ENCODE data around the gene SPPL3. TPM values are rescaled to one million over a fixed set of nuclear protein-coding genes. Genes with fewer than 3 reads are reported as not detected.
A peak's percentile ranks its signal among the peaks of the same experiment; 100 is the strongest.

The SPPL3 gene
- total RNA-seq, 1 experiment from 2014 or later, result 7.5 TPM

DNA sequence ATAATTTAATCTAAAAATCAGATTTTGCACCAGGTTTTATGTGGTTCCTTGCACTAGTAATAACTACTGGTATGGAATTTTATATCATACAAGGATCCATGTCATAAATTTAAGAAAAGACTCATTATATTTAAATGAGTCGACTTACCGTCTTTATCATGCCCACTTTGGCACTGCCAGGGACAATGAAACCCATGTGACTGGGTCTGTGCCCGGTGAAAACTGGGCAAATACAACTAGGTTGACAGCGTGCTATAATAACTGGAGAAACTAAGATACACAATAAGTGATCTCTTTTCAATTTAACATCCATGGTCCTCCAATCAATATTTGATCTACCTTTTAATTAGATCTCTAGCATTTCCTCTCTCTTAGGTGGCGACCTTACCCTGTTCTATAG, 114.0 kb downstream of the SPPL3 start:
- in situ Hi-C loops (cut with HindIII; ENCODE audit: low pct_unique_long_range_greater_than_20kb, low sequenced_read_pairs), result no loop called here
- DNase-seq (ENCODE audit: low read depth, low spot score), result no peak

GRCh38 chr12:120787889-120788288, 116.3 kb downstream of the SPPL3 start:
- in situ Hi-C loops (cut with HindIII; ENCODE audit: low pct_unique_long_range_greater_than_20kb, low sequenced_read_pairs), result no loop called here
- no peak for DNase-seq (ENCODE audit: low read depth, low spot score)

- DNase-seq (ENCODE audit: low read depth, low spot score), result no peak
- in situ Hi-C loops (cut with HindIII; ENCODE audit: low pct_unique_long_range_greater_than_20kb, low sequenced_read_pairs), result no loop called here
Measured at GRCh38 chr12:120784804-120785203, 119.4 kb downstream of the SPPL3 start.

- in situ Hi-C loops (cut with HindIII; ENCODE audit: low pct_unique_long_range_greater_than_20kb, low sequenced_read_pairs), result no loop called here
- DNase-seq (ENCODE audit: low read depth, low spot score), result peak; percentile 21
Measured at GRCh38 chr12:120783197-120783596, 121.0 kb downstream of the SPPL3 start.

DNA sequence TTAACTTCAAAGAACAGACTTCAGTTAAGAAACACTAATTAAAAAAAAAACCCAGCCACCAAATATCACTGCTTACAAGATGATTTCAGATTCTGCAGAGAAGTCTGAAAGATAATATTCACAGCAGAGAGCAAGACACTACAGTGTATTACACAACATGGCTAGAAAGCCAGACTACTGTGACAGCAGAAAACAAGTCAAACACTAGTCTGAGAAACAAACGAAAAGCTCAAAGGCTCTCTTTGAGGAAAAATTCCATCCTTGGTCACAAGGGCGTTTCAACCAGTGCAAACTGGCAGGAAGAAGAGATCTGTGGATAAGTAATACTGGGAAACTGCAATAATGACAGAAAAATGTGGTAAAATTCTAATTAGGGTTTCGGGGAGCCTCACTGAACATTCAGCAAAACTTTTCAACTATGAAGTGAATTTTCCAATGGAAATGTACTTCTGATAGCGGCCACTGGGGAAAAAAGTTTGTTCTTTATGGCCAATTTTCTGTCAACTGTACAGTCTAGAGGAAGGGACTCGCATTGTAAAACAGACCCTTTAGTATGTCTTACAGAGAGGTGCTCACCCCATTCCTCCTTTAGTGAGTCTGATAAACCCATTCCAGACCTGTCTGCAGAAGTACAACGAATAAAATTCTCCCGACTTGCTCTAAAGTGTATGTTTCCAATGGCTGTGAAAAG, 128.2 kb downstream of the SPPL3 start:
- peak; percentile 83 for DNase-seq (ENCODE audit: low read depth, low spot score)
- in situ Hi-C loops (cut with HindIII; ENCODE audit: low pct_unique_long_range_greater_than_20kb, low sequenced_read_pairs), result no loop called here

DNA sequence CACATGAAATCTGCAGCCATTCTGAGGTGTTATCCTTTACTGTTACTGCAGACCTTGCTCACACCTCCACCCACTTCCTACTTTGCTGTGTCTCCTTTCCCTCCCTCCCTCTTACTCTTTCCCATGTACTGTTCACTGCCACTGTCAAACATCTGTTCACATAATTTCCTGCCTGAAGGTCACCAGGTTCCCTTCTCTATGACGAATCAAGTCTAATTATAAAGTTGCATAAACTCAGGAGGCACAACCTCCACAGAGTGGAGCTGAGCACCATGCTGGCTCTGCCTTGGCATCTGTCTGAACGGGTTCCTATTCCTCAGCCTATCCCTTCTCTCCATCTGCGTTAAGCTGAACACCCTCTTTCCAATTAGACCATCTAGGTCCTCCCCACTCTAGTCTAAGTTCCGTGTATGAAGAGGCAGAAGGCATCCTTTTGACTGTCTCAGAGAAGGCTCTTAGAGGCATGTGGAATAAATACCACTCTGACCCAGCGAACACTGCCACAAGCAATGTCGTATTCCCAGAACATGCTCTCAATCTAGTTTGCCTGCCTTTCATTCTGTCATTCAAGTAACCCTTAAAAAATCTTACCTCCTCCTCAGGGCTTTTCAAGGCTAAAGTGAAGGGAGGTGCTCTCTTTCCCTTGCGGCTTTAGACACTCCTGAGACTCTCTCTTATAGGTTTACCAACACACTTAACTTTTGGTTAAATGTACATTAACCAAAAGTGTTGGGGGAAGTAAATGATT, 129.8 kb downstream of the SPPL3 start:
- in situ Hi-C loops (cut with HindIII; ENCODE audit: low pct_unique_long_range_greater_than_20kb, low sequenced_read_pairs), result no loop called here
- DNase-seq (ENCODE audit: low read depth, low spot score), result no peak

- in situ Hi-C loops (cut with HindIII; ENCODE audit: low pct_unique_long_range_greater_than_20kb, low sequenced_read_pairs), result no loop called here
- DNase-seq (ENCODE audit: low read depth, low spot score), result no peak
Measured at GRCh38 chr12:120771097-120771496, 133.1 kb downstream of the SPPL3 start.

- in situ Hi-C loops (cut with HindIII; ENCODE audit: low pct_unique_long_range_greater_than_20kb, low sequenced_read_pairs), result no loop called here
- no peak for DNase-seq (ENCODE audit: low read depth, low spot score)
Measured at GRCh38 chr12:120767071-120768024, 136.8 kb downstream of the SPPL3 start.

- DNase-seq (ENCODE audit: low read depth, low spot score), result no peak
- in situ Hi-C loops (cut with HindIII; ENCODE audit: low pct_unique_long_range_greater_than_20kb, low sequenced_read_pairs), result no loop called here
Measured at GRCh38 chr12:120766566-120766965, 137.6 kb downstream of the SPPL3 start.

DNA sequence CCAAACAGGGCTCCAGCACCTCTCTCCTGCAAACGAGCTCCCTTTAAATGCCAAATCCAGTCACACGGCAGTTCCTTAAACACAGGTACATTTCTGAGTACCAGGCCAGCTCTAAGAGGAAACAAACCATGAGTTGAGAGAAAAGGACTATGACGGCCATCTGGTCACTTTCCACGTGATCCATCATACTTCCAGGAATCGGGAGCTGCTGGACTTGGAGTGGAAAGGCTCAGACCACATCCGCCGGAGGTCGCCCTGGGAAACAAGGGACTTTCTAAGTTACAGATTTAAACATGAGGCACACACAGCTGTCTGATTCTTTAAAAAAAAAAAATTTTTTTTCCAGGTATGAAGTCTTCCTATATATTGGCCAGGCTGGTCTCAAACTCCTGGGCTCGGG, 139.3 kb downstream of the SPPL3 start:
- DNase-seq (ENCODE audit: low read depth, low spot score), result no peak
- in situ Hi-C loops (cut with HindIII; ENCODE audit: low pct_unique_long_range_greater_than_20kb, low sequenced_read_pairs), result no loop called here

- in situ Hi-C loops (cut with HindIII; ENCODE audit: low pct_unique_long_range_greater_than_20kb, low sequenced_read_pairs), result no loop called here
- peak; percentile 25 for DNase-seq (ENCODE audit: low read depth, low spot score)
Measured at GRCh38 chr12:120763250-120763649, 140.9 kb downstream of the SPPL3 start.

DNA sequence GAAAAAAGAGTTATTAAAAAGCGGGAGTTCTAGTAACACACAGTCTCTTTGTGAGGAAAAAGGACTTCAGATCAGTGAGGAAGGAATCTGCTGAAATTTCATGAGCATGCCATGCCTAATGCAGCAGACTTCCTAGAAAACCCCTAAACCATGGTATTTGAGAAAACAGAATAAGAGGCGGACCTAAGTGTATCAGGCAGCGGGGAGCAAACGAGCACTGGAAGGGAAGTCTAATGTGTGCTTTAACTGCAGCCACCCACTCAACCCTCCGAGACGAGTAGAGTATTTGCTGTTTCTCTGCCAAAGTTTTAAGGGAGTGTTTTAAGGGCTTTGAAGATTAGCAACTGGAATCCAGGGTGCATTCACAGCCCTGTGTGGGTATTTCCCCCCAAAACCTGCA, 142.1 kb downstream of the SPPL3 start:
- in situ Hi-C loops (cut with HindIII; ENCODE audit: low pct_unique_long_range_greater_than_20kb, low sequenced_read_pairs), result no loop called here
- no peak for DNase-seq (ENCODE audit: low read depth, low spot score)

GRCh38 chr12:120761519-120761934, 142.6 kb downstream of the SPPL3 start:
- peak; percentile 91 for DNase-seq (ENCODE audit: low read depth, low spot score)
- in situ Hi-C loops (cut with HindIII; ENCODE audit: low pct_unique_long_range_greater_than_20kb, low sequenced_read_pairs), result no loop called here

- DNase-seq (ENCODE audit: low read depth, low spot score), result no peak
- in situ Hi-C loops (cut with HindIII; ENCODE audit: low pct_unique_long_range_greater_than_20kb, low sequenced_read_pairs), result no loop called here
Measured at GRCh38 chr12:120760349-120761254, 143.6 kb downstream of the SPPL3 start.

DNA sequence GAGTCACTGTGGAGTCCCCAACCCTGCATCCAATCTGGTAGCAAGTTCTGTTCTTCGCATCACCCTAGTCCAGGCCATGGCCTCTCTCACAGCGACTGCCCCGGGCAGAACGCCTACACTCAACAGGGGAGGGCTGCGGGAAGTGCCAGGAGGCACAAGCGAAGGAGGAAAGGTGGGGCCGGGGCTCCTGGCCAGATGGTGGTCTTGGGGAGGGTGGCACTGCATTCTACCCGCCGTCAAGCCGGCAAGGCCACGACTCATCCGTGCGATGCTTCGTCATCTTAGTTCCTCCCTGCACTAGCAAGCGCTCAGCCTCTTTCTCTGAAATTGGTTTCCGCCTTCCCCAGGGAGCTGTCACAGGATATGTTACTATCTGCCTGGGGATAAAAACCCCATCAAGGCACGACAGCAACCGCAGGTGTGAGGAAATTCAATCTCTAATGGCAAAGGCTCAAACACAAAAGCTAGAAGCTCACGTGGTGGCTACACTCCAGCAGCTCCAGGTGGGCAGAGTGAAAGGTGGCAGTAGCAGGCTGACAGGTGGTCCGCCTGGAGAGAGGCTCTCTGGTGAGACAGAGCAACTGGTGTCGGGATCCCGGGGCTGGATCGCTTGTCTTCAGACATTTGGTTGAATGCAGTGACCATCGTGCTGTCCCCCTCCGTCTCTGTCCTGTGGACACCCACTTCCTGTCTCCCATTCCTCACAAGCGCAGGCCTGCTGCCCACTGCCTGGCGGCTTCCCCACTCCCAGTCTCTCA, 144.4 kb downstream of the SPPL3 start:
- no peak for DNase-seq (ENCODE audit: low read depth, low spot score)
- in situ Hi-C loops (cut with HindIII; ENCODE audit: low pct_unique_long_range_greater_than_20kb, low sequenced_read_pairs), result no loop called here

DNA sequence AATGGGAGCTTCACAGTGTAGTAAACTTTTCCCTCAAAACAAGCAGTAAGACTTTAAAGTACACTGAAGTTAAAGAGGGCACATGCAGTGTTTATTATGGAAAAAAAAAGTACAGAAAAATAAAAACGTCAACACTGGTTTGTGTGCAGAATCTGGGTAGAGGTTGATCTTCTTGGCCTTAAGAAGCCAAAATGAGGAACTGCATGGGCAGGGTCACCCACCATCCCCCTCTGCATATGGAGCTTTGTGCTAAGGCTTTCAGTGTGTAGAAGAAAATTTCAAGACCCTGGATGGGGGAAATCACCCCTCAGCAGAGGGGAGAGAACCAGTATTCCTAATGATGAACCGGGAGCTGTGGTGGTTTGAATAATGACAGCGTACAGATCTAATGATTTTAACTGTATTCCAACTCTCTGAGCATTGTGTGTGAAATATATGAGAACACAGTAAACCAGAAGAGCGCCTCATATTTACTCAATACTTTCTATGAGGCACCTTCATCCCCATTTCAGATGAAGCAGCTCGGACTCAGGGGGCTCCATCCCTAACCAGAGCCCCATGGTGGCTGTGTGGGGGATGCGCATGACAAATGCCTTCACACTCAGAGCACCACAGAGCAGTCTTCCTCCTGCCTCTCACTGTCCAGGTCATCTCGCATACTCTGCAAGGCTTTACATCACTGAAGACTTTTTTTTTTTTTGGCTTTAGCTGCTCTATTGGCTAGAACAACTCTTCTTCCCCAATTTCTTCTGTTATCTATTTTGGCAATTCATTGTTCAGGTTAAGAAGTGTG, 145.2 kb downstream of the SPPL3 start:
- no peak for DNase-seq (ENCODE audit: low read depth, low spot score)
- in situ Hi-C loops (cut with HindIII; ENCODE audit: low pct_unique_long_range_greater_than_20kb, low sequenced_read_pairs), result no loop called here

Measured in SK-MEL-5 (cell line).